K562 (cell line): ENCODE results near the gene SUPT7L. TPM values are rescaled to one million over a fixed set of nuclear protein-coding genes. Genes with fewer than 3 reads are reported as not detected.

Experiments
- ATAC-seq: fragments of 200-7000 bp; cut with Tn5 transposase; 3 replicates; pipeline ENCODE4 v1.9.1; 2020; ENCODE audit warnings: moderate library complexity
- BruUV-seq: library from RNA; stranded (reverse); fragments of 400-500 nt; replicated peaks from 2 replicates; lab custom pipeline; 2021; lab: Mats Ljungman, UMichigan
- CTCF ChIA-PET: fragments of 300-600 bp; formaldehyde crosslinking; extraction: SDS; loops from one replicate; lab custom pipeline; 2021; ENCODE audit warnings: low intra/inter-chr PET ratio; lab: Yijun Ruan, JAX
- POLR2A ChIA-PET: fragments of 300-600, 350-650 bp; sonication (Branson Sonifier 250); formaldehyde crosslinking; extraction: SDS; loops from one replicate; lab custom pipeline; 2021; ENCODE audit warnings: antibody characterized with exemption, inconsistent platforms; lab: Yijun Ruan, JAX
- DNase-seq, 4 experiments: peaks; one replicate each; pipeline versions ENCODE4 v3.0.0 to v3.0.0-alpha.2; 2011 to 2018; ENCODE audit warnings: low spot score in 3 of 4, mixed read lengths in 3 of 4; ENCODE audit errors: extremely low read depth in 1 of 4
- FAIRE-seq: peaks from 2 replicates; lab custom pipeline; 2011; peaks lifted over from hg19 to GRCh38; lab: Jason Lieb, UNC
- H2AFZ ChIP-seq: 2 replicates; pipeline ENCODE4 v1.6.0; 2011; ENCODE audit warnings: low read depth, low read length, control low read depth, inconsistent platforms
- H3K27ac ChIP-seq: fragments of 200-600 bp; 3 replicates; pipeline ENCODE4 v1.8.0; 2011; ENCODE audit warnings: low read depth, mild to moderate bottlenecking, control low read depth, inconsistent platforms, low read length, moderate library complexity, mixed read lengths; ENCODE audit errors: extremely low read depth
- H3K27me3 ChIP-seq, 2 experiments: fragments of 300-600 bp in 1 of 2; 2 replicates in 1 of 2; 3 replicates in 1 of 2; pipeline versions ENCODE4 v1.6.0 to v1.8.0; 2011; ENCODE audit warnings: inconsistent platforms in 2 of 2, low read length in 2 of 2, mild to moderate bottlenecking in 1 of 2, mixed read lengths in 1 of 2, moderate library complexity in 1 of 2; ENCODE audit not compliant: control insufficient read depth in 2 of 2, insufficient read depth in 2 of 2
- H3K36me3 ChIP-seq: fragments of 300-600 bp; 3 replicates; pipeline ENCODE4 v1.8.0; 2011; ENCODE audit warnings: mild to moderate bottlenecking, low read length, inconsistent platforms; ENCODE audit not compliant: control insufficient read depth, insufficient read depth
- H3K4me1 ChIP-seq, 2 experiments: fragments of 200-600 bp in 1 of 2; replicated peaks in 1 of 2; 2 replicates in 1 of 2; 3 replicates in 1 of 2; pipeline versions ENCODE4 v1.5.1 to v1.8.0; 2011; ENCODE audit warnings: inconsistent platforms in 2 of 2, low read length in 2 of 2, mild to moderate bottlenecking in 1 of 2, mixed read lengths in 1 of 2, moderate library complexity in 1 of 2; ENCODE audit not compliant: control insufficient read depth in 2 of 2, insufficient read depth in 2 of 2
- H3K4me2 ChIP-seq: 2 replicates; pipeline ENCODE4 v1.6.1; 2011; ENCODE audit warnings: low read length, control low read depth, inconsistent platforms, mixed read lengths; ENCODE audit not compliant: insufficient read depth
- H3K4me3 ChIP-seq: fragments of 200-600 bp; sonication (generic), shearing (Covaris generic); 2 replicates; pipeline ENCODE4 v1.5.1; 2016; ENCODE audit warnings: control low read depth, inconsistent platforms
- H3K79me2 ChIP-seq: fragments of 200-600 bp; 3 replicates; pipeline ENCODE4 v1.8.0; 2011; ENCODE audit warnings: low read length, inconsistent platforms; ENCODE audit not compliant: control insufficient read depth, insufficient read depth
- H3K9ac ChIP-seq, 2 experiments: 2 replicates each; pipeline versions ENCODE4 v1.6.0 to v1.6.1; 2011; ENCODE audit warnings: low read depth in 2 of 2, low read length in 2 of 2, control low read depth in 1 of 2, inconsistent platforms in 1 of 2, mild to moderate bottlenecking in 1 of 2, mixed read lengths in 1 of 2; ENCODE audit not compliant: insufficient read depth in 1 of 2
- H3K9me1 ChIP-seq: one replicate; pipeline ENCODE4 v1.6.0; 2011; ENCODE audit warnings: inconsistent platforms, mild to moderate bottlenecking, low read length, moderate library complexity; ENCODE audit not compliant: control insufficient read depth, insufficient read depth
- H3K9me3 ChIP-seq: replicated peaks from 2 replicates; pipeline ENCODE4 v1.5.1; 2011; ENCODE audit warnings: low read depth, low read length, inconsistent platforms; ENCODE audit not compliant: control insufficient read depth, insufficient read depth
- H4K20me1 ChIP-seq: replicated peaks from 2 replicates; pipeline ENCODE4 v1.6.1; 2011; ENCODE audit warnings: low read length, inconsistent platforms, mixed read lengths; ENCODE audit not compliant: control insufficient read depth, insufficient read depth
- BRD4 ChIP-seq: fragments of 200-600 bp; sonication (generic); IDR thresholded peaks from 2 replicates; pipeline ENCODE4 v1.6.1; 2017; ENCODE audit warnings: inconsistent platforms
- BRF2 ChIP-seq: IDR thresholded peaks from 3 replicates; pipeline ENCODE4 v1.6.1; 2011; ENCODE audit warnings: borderline replicate concordance, mild to moderate bottlenecking; ENCODE audit not compliant: insufficient read length, insufficient read depth
- CTCF ChIP-seq, 3 experiments: IDR thresholded peaks in 2 of 3; conservative IDR thresholded peaks in 1 of 3; 2 replicates each; pipeline ENCODE4 v1.5.1; 2011 to 2012; ENCODE audit warnings: low read length in 3 of 3, mild to moderate bottlenecking in 3 of 3, control low read depth in 2 of 3, improper control_type of control experiment in 1 of 3, inconsistent platforms in 1 of 3, low read depth in 1 of 3, mixed read lengths in 1 of 3, moderate library complexity in 1 of 3; ENCODE audit not compliant: insufficient read depth in 2 of 3
- GABPB2 ChIP-seq: fragments of 250-450 bp; sonication (Bioruptor Pico); conservative IDR thresholded peaks from 2 replicates; pipeline ENCODE4 v1.5.1; 2021; ENCODE audit warnings: mild to moderate bottlenecking
- NR4A1 ChIP-seq, 2 experiments: fragments of 250-450 bp in 1 of 2; fragments of 450-650 bp in 1 of 2; sonication (Bioruptor Pico) in 1 of 2; IDR thresholded peaks; 2 replicates each; pipeline versions ENCODE4 v1.4.0 to v1.6.1; 2016 to 2020; ENCODE audit warnings: mild to moderate bottlenecking in 2 of 2, missing compliant biosample characterization in 1 of 2, missing genetic modification characterization in 1 of 2, moderate library complexity in 1 of 2
- SMARCA4 ChIP-seq: fragments of 450-650 bp; IDR thresholded peaks from 2 replicates; pipeline ENCODE4 v1.6.1; 2016
- SRF ChIP-seq, 2 experiments: fragments of 250-450, 450-650 bp in 1 of 2; sonication (Bioruptor Pico) in 1 of 2; sonication (generic) in 1 of 2; formaldehyde crosslinking; IDR thresholded peaks; 2 replicates each; pipeline versions ENCODE4 v1.5.0 to v1.5.1; 2020 to 2022; ENCODE audit warnings: mild to moderate bottlenecking in 1 of 2, missing genetic modification reagents in 1 of 2
- TBL1XR1 ChIP-seq, 2 experiments: IDR thresholded peaks; 2 replicates each; pipeline ENCODE4 v1.6.1; 2012; ENCODE audit warnings: improper control_type of control experiment in 2 of 2, low read length in 2 of 2, mild to moderate bottlenecking in 1 of 2
- YBX1 ChIP-seq: fragments of 450-650 bp; IDR thresholded peaks from 2 replicates; pipeline ENCODE4 v1.7.1; 2016; ENCODE audit warnings: mild to moderate bottlenecking
- ZNF316 ChIP-seq: fragments of 450-650 bp; IDR thresholded peaks from 2 replicates; pipeline ENCODE4 v1.6.1; 2016
- ZNF586 ChIP-seq: fragments of 450-650 bp; formaldehyde crosslinking; conservative IDR thresholded peaks from 2 replicates; pipeline ENCODE4 v1.4.0; 2020; ENCODE audit warnings: mild to moderate bottlenecking, moderate library complexity
- WGBS: fragments of 100-300 bp; shearing (Covaris generic); methylation state at CpG from one replicate; pipeline ENCODE4 v1.1.6; 2016; ENCODE audit warnings: low coverage, mixed read lengths; ENCODE audit not compliant: insufficient coverage; ENCODE audit errors: missing lambda C conversion rate; 5-methylcytosine and 5-hydroxymethylcytosine counted together
- in situ Hi-C: fragments of 300-500 bp; cut with MboI; formaldehyde crosslinking; loops from 4 replicates; pipeline ENCODE4 v1.15.0; 2018; ENCODE audit warnings: inconsistent platforms, mixed read lengths
- intact Hi-C: fragments of 100-400 bp; cut with micrococcal nuclease; formaldehyde crosslinking; loops from 2 replicates; pipeline ENCODE4 v1.14.2; 2022
- polyA plus RNA-seq, 8 experiments: library from polyadenylated mRNA; depleted of rRNA in 4 of 8; stranded (reverse) in 5 of 8; unstranded in 3 of 8; fragments of >200 nt; fragmentation: Nextera tagmentation in 2 of 8; fragmentation: Illumina TruSeq in 1 of 8; extraction: Ambion mirVana in 2 of 8; extraction: Trizol in 1 of 8; gene quantifications; 2 replicates each; pipeline versions ENCODE4 v1.2.1 to v1.2.3, GENCODE V29; 2011 to 2014; ENCODE audit warnings: inconsistent platforms in 1 of 8, missing spikeins in 1 of 8
- total RNA-seq, 7 experiments: library from RNA; depleted of rRNA in 6 of 7; stranded (reverse); fragments of >200 nt in 6 of 7; fragmentation: Illumina TruSeq in 2 of 7; extraction: Trizol in 2 of 7; gene quantifications; 2 replicates each; pipeline versions ENCODE4 v1.2.1 to v1.2.3, GENCODE V29; 2011 to 2021; ENCODE audit warnings: low replicate concordance in 1 of 7

SUPT7L gene
- total and polyA plus RNA-seq, 9 of the 15 experiments (the other 6 are each of a cell fraction or from before 2014, with no cell fraction given), result 22.0 to 72.8 (median 40.2) TPM

GRCh38 chr2:27712522-27712921 is 49.1 kb upstream of the SUPT7L start:
- Histone ChIP-seq H3K79me2 (no peaks in the 10 kb centered on the region), H3K27me3 (peaks cover 18 to 26% of the 10 kb centered on the region in 2 experiments), H4K20me1 (no peaks in the 10 kb centered on the region), H3K9me1 (no peaks in the 10 kb centered on the region), H3K27ac (no peak overlapping the region), H3K4me2 (no peak overlapping the region), H3K4me1 (peaks cover 0 to 13% of the 10 kb centered on the region in 2 experiments; a peak in 3 of 5 replicates), H2AFZ (no peak overlapping the region), H3K36me3 (no peaks in the 10 kb centered on the region), H3K9ac (no peak overlapping the region), H3K9me3 (no peaks in the 10 kb centered on the region), H3K4me3 (no peak overlapping the region)
- CTCF ChIA-PET, result no interaction called here
- POLR2A ChIA-PET, result interaction anchor here (0.7 to 1.5 kb wide), 2 partner anchors 9 to 25 kb away, joined by 3 read pairs; no protein-coding TSS in a partner anchor
- DNase-seq (no peak), ATAC-seq (no peak), FAIRE-seq (no peak)
- TF ChIP-seq BRD4, result no peak
- no peak for TF ChIP-seq GABPB2 (CRISPR knock-in tag)
- WGBS, result 0% methylated on average over 1 of the region's 1 CpG
- intact Hi-C loops, result no loop called here
- in situ Hi-C loops, result no loop called here
- no TSS peak for BruUV-seq

- Histone ChIP-seq H4K20me1 (no peaks in the 10 kb centered on the region), H3K36me3 (no peaks in the 10 kb centered on the region), H3K4me2 (no peak overlapping the region), H3K4me1 (peaks cover 0 to 13% of the 10 kb centered on the region in 2 experiments; a peak in 3 of 5 replicates), H3K27ac (no peak overlapping the region), H3K9ac (no peak overlapping the region), H3K79me2 (no peaks in the 10 kb centered on the region), H2AFZ (no peak overlapping the region), H3K9me3 (no peaks in the 10 kb centered on the region), H3K9me1 (no peaks in the 10 kb centered on the region), H3K27me3 (peaks cover 16 to 21% of the 10 kb centered on the region in 2 experiments; a peak in 4 of 5 replicates), H3K4me3 (no peak overlapping the region)
- in situ Hi-C loops, result no loop called here
- no peak for DNase-seq
- intact Hi-C loops, result no loop called here
- ChIA-PET POLR2A (no interaction called here), CTCF (no interaction called here)
- no peak for FAIRE-seq
- 0% methylated on average over 5 of the region's 5 CpGs for WGBS
- no peak for ATAC-seq
- no TSS peak for BruUV-seq
- TF ChIP-seq CTCF (IDR thresholded peaks at IDR 0.05 in 2 of 3, conservative IDR thresholded peaks at IDR 0.05 in 1 of 3; ENCODE audit: insufficient read depth in 2 of 3, low read depth in 1 of 3, low read length in 3 of 3) (no peak), SRF (CRISPR knock-in tag; IDR thresholded peaks at IDR 0.05) (no peak), ZNF316 (no peak), YBX1 (no peak), BRF2 (no peak), ZNF586 (CRISPR knock-in tag) (no peak), SMARCA4 (no peak), TBL1XR1 (IDR thresholded peaks at IDR 0.05; ENCODE audit: low read length in 2 of 2) (no peak), NR4A1 (CRISPR knock-in tag; IDR thresholded peaks at IDR 0.05) (no peak), NR4A1 (tag; IDR thresholded peaks at IDR 0.05) (no peak)
Measured at GRCh38 chr2:27711804-27712203, 48.4 kb upstream of the SUPT7L start.
